ENCODE measurements around the gene LIX1.
"Not testable (repeated sequence)": the region's sequence is repeated elsewhere in the genome, so short reads cannot be mapped to it uniquely, and the experiment has no call there.

Gene LIX1

DNA sequence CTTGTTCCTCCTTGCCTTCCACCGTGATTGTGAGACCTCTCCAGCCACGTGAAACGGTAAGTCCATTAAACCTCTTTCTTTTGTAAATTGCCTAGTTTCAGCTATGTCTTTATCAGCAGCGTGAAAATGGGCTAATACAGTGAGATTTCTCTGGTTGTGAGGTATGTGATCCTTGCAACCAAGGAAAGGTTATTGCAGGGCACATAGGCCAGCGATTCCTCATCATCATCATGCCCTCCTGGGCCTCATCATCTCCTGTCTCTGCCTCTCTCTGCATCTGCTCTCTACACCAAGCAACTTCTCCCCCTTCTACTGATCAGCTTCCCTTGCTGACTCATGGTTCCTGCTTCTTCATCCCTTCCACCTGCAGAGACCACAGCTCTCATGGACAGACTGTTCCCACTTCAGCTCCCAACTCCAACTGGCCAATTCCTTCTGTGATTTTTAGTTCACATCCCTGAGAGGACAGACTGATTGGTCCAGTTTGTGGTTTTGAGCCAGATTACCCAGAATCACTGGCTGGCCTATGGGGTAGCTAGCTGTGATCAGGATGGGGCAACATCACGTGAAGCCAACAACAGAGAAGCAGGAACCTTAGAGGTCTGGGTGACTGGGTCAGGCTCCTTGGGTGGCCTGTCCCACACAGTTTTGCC lies 53.1 kb downstream of the LIX1 start:
- TF ChIP-seq, protein P1, sequence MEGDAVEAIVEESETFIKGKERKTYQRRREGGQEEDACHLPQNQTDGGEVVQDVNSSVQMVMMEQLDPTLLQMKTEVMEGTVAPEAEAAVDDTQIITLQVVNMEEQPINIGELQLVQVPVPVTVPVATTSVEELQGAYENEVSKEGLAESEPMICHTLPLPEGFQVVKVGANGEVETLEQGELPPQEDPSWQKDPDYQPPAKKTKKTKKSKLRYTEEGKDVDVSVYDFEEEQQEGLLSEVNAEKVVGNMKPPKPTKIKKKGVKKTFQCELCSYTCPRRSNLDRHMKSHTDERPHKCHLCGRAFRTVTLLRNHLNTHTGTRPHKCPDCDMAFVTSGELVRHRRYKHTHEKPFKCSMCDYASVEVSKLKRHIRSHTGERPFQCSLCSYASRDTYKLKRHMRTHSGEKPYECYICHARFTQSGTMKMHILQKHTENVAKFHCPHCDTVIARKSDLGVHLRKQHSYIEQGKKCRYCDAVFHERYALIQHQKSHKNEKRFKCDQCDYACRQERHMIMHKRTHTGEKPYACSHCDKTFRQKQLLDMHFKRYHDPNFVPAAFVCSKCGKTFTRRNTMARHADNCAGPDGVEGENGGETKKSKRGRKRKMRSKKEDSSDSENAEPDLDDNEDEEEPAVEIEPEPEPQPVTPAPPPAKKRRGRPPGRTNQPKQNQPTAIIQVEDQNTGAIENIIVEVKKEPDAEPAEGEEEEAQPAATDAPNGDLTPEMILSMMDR (IDR thresholded peaks at IDR 0.05; ENCODE audit: insufficient read depth, low read depth, low read length, missing control alignments) = no peak
- no peak overlapping the region for H3K4me3 ChIP-seq (ENCODE audit: low read length)
- no peak for DNase-seq (ENCODE audit: low read depth)

DNA sequence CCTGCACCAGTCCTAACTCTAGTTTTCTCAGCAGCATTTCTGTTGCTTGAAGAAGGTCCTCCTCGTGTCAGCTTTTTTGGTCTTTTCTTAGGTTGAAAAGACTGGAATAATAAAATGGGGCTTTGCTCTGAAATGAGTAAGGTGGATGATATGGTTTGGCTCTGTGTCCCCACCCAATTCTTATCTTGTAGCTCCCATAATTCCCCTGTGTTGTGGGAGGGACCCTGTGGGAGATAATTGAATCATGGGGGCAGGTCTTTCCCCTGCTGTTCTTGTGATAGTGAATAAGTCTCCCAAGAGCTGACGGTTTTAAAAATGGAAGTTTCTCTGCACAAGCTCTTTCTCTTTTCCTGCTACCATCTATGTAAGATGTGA lies 53.6 kb downstream of the LIX1 start:
- H3K4me3 ChIP-seq (ENCODE audit: low read length) = no peak overlapping the region
- DNase-seq (ENCODE audit: low read depth) = no peak
- TF ChIP-seq, protein P1 (IDR thresholded peaks at IDR 0.05; ENCODE audit: insufficient read depth, low read depth, low read length, missing control alignments) = no peak

DNA sequence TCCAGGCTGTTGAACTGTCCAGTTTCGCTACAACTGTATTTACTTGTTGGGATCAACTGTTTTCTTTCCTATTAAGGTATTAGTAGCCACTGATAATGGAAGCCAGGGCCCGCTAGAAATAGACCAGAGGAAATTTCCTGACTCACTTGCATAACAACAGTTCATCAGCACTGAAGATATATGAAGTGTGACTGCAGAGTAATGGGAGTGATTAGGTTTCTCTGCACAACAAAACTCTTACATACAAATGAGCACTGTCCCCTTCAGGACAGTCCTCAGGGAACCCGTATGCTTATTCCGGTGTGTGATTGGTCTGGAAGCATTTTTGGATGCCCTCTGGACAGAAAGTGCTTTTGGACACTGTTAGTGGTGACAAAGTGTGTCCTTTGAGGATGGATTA lies 55.3 kb downstream of the LIX1 start:
- TF ChIP-seq, protein P1 (IDR thresholded peaks at IDR 0.05; ENCODE audit: insufficient read depth, low read depth, low read length, missing control alignments) = no peak
- no peak overlapping the region for H3K4me3 ChIP-seq (ENCODE audit: low read length)
- no peak for DNase-seq (ENCODE audit: low read depth)

DNA sequence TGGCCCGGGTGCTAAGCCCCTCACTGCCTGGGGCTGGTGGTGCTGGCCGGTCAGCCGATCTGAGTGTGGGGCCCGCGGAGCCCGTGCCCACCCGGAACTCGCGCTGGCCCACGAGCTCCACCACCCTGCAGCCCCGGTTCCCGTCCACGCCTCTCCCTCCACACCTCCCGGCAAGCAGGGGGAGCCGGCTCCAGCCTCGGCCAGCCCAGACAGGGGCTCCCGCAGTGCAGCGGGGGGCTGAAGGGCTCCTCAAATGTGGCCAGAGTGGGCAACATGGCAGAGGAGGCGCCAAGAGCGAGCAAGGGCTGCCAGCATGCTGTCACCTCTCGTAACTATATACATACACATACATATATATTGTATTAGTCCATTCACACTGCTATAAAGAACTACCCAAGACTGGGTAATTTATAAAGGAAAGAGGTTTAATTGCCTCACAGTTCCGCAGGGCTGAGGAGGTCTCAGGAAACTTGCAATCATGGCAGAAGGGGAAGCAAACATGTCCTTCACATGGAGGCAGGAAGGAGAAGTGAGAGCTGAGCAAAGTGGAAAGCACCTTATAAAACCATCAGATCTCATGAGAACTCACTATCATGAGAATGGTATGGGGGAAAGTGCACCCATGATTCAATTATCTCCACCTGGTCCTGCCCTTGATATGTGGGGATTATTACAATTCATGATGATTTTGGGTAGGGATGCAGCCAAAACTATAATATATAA lies 56.8 kb downstream of the LIX1 start:
- no peak for DNase-seq (ENCODE audit: low read depth)
- TF ChIP-seq, protein P1 (IDR thresholded peaks at IDR 0.05; ENCODE audit: insufficient read depth, low read depth, low read length, missing control alignments) = no peak
- no peak overlapping the region for H3K4me3 ChIP-seq (ENCODE audit: low read length)

DNA sequence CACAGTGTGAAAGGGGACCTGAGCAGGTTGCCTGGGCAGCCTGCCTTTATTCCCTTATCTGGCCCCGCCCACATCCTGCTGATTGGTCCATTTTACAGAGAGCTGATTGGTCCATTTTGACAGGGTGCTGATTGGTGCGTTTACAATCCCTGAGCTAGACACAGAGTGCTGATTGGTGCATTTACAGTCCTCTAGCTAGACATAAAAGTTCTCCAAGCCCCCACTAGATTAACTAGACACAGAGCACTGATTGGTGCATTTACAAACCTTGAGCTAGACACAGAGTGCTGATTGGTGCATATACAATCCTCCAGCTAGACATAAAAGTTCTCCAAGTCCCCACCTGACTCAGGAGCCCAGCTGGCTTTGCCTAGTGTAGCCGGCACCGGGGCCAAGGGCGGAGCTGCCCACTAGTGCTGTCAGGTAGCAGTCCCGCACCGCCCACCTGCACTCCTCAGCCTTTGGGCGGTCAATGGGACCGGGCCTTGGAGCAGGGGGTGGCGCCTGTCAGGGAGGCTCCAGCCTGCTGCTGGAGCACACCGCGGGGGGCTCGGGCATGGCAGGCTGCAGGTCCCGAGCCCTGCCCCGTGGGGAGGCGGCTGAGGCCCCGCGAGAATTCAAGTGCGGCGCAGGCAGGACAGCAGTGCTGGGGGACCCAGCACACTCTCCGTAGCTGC lies 57.5 kb downstream of the LIX1 start:
- not testable (repeated sequence) for H3K4me3 ChIP-seq (ENCODE audit: low read length); DNase-seq (ENCODE audit: low read depth)

DNA sequence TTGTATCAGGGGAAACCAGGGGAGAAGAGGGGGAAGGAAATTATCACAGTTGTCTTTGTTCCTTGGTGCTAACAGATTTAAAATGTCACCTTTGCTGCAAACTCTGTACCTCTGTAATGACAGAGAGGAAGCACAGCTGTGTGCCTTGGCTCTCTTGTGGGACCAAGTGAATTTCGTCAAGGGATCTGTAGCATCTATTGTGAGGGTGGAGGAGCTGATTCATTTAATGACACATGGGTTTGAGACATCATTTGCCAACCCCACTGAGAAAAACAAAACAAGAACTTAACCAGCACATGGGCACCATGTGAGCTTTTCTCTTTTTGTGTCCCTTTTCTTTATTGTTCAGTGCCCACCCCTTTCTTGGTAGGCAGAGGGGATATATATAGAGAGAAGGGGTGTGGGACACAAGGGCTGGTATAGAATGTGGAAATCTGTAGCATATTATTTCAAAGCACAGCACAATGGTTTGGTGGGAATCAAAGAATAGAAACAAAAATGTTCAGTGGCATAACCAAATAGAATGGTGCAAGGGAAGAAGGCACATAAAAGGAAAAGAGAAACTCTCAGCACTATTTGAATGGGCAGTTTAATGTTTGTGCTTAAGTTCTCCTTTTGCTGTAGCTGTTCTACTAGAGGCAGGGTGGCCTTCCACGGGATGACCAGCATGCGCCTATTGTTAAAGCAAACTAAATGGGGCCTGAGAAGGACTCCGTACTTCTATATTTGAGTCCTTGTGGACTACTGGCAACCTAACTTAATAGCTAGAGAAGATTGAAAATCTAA lies 63.3 kb downstream of the LIX1 start:
- TF ChIP-seq, protein P1 (IDR thresholded peaks at IDR 0.05; ENCODE audit: insufficient read depth, low read depth, low read length, missing control alignments) = no peak
- DNase-seq (ENCODE audit: low read depth) = peak; percentile 83
- H3K4me3 ChIP-seq (ENCODE audit: low read length) = no peak overlapping the region

DNA sequence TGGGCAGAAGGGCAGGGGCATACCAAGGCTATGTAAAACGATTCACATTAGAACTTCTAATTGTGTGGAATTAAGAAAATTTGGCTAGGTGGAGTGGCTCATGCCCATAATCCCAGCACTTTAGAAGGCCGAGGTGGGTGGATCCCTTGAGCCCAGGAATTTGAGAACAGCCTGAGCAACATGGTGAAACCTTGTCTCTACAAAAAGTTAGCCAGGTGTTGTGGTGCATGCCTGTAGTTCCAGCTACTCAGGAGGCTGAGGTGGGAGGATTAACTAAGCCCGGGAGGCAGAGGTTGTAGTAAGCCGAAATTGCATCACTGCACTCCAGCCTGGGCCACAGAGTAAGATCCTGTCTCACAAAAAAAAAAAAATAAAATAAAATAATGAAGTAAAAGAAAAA lies 65.2 kb downstream of the LIX1 start:
- no peak overlapping the region for H3K4me3 ChIP-seq (ENCODE audit: low read length)
- TF ChIP-seq, protein P1 (IDR thresholded peaks at IDR 0.05; ENCODE audit: insufficient read depth, low read depth, low read length, missing control alignments) = no peak
- no peak for DNase-seq (ENCODE audit: low read depth)

Measured in epithelial cell of esophagus (primary cell).